Lower lobe of right lung (tissue), 2 donors: ENCODE measurements around the gene MAGI1. TPM values are rescaled to one million over a fixed set of nuclear protein-coding genes. Genes with fewer than 3 reads are reported as not detected.

Experiments
- ATAC-seq, 2 donors: fragments of 200-7000 bp; cut with Tn5 transposase; one replicate each; pipeline ENCODE4 v1.9.1; 2020 to 2022; ENCODE audit warnings: mild to moderate bottlenecking in 2 of 2, moderate library complexity in 2 of 2
- DNase-seq: peaks from one replicate; pipeline ENCODE4 v3.0.0-alpha.2; 2020
- H3K27ac ChIP-seq: fragments of 200-600 bp; one replicate; pipeline ENCODE4 v1.8.0; 2022
- H3K27me3 ChIP-seq: fragments of 200-600 bp; one replicate; pipeline ENCODE4 v1.8.0; 2022; ENCODE audit warnings: low read depth
- H3K36me3 ChIP-seq: fragments of 200-600 bp; one replicate; pipeline ENCODE4 v1.8.0; 2022; ENCODE audit warnings: mild to moderate bottlenecking
- H3K4me1 ChIP-seq: fragments of 200-600 bp; one replicate; pipeline ENCODE4 v1.8.0; 2022
- H3K4me3 ChIP-seq: fragments of 200-600 bp; one replicate; pipeline ENCODE4 v1.8.0; 2022; ENCODE audit warnings: mild to moderate bottlenecking
- H3K9me3 ChIP-seq: fragments of 200-600 bp; one replicate; pipeline ENCODE4 v1.8.0; 2022
- CTCF ChIP-seq: fragments of 200-600 bp; IDR thresholded peaks from one replicate; pipeline ENCODE4 v1.8.0; 2022; ENCODE audit warnings: antibody characterized with exemption, mild to moderate bottlenecking
- intact Hi-C: fragments of 100-400 bp; cut with DNase I; formaldehyde crosslinking; loops from one replicate; pipeline ENCODE4 v1.11.0; 2022
- total RNA-seq: library from RNA; stranded (reverse); fragmentation: NEBNext Ultra II Directional; extraction: Animal tissue kit (Norgen Biotek cat#: 25700); gene quantifications from one replicate; pipeline ENCODE4 v1.2.1, GENCODE V29; 2021
- donor health status: DM: no; HTN: yes; CAD: no; lungs with severe emphysema.

MAGI1 gene
- total RNA-seq, 1 donor from 2014 or later = 35.5 TPM

GRCh38 chr3:65497846-65498245, 540.9 kb downstream of the MAGI1 start:
- Histone ChIP-seq H3K4me3 (no peak overlapping the region), H3K27me3 (no peaks in the 10 kb centered on the region), H3K9me3 (no peaks in the 10 kb centered on the region), H3K4me1 (no peaks in the 10 kb centered on the region), H3K36me3 (no peaks in the 10 kb centered on the region), H3K27ac (no peak overlapping the region)
- DNase-seq (no peak), ATAC-seq (no peak)
- no peak for TF ChIP-seq CTCF
- intact Hi-C loops = no loop called here

GRCh38 chr3:65497236-65497635, 541.5 kb downstream of the MAGI1 start:
- no peaks in the 10 kb centered on the region for H3K4me1 ChIP-seq
- H3K27me3 ChIP-seq = no peaks in the 10 kb centered on the region
- no peaks in the 10 kb centered on the region for H3K9me3 ChIP-seq
- H3K27ac ChIP-seq = no peak overlapping the region
- ATAC-seq (no peak), DNase-seq (no peak)
- no peak overlapping the region for H3K4me3 ChIP-seq
- TF ChIP-seq CTCF = no peak
- H3K36me3 ChIP-seq = no peaks in the 10 kb centered on the region
- intact Hi-C loops = no loop called here

- intact Hi-C loops = no loop called here
- DNase-seq (no peak), ATAC-seq (no peak)
- no peak for TF ChIP-seq CTCF
- H3K4me1 ChIP-seq = no peaks in the 10 kb centered on the region
- no peaks in the 10 kb centered on the region for H3K27me3 ChIP-seq
- no peaks in the 10 kb centered on the region for H3K36me3 ChIP-seq
- H3K27ac ChIP-seq = no peak overlapping the region
- H3K9me3 ChIP-seq = no peaks in the 10 kb centered on the region
- no peak overlapping the region for H3K4me3 ChIP-seq
Observed at GRCh38 chr3:65493938-65494337, 544.8 kb downstream of the MAGI1 start.

- intact Hi-C loops = no loop called here
- Histone ChIP-seq H3K4me1 (no peaks in the 10 kb centered on the region), H3K36me3 (no peaks in the 10 kb centered on the region), H3K27me3 (no peaks in the 10 kb centered on the region), H3K4me3 (no peak overlapping the region), H3K9me3 (no peaks in the 10 kb centered on the region), H3K27ac (no peak overlapping the region)
- DNase-seq (no peak), ATAC-seq (no peak)
- no peak for TF ChIP-seq CTCF
Observed at GRCh38 chr3:65493371-65493882, 545.3 kb downstream of the MAGI1 start.

GRCh38 chr3:65492249-65492648, 546.5 kb downstream of the MAGI1 start:
- no peaks in the 10 kb centered on the region for H3K9me3 ChIP-seq
- no peak overlapping the region for H3K27ac ChIP-seq
- intact Hi-C loops = no loop called here
- no peaks in the 10 kb centered on the region for H3K36me3 ChIP-seq
- DNase-seq = no peak
- H3K4me3 ChIP-seq = no peak overlapping the region
- TF ChIP-seq CTCF = no peak
- no peaks in the 10 kb centered on the region for H3K4me1 ChIP-seq
- no peaks in the 10 kb centered on the region for H3K27me3 ChIP-seq
- ATAC-seq = no peak

- intact Hi-C loops = no loop called here
Observed at GRCh38 chr3:65490114-65490513, 548.6 kb downstream of the MAGI1 start.

More at GRCh38 chr3:65490114-65490513, 548.6 kb downstream of the MAGI1 start:
- Histone ChIP-seq H3K27ac (no peak overlapping the region), H3K9me3 (no peaks in the 10 kb centered on the region), H3K36me3 (no peaks in the 10 kb centered on the region), H3K4me1 (peaks cover 16% of the 10 kb centered on the region), H3K4me3 (no peak overlapping the region), H3K27me3 (no peaks in the 10 kb centered on the region)
- ATAC-seq (no peak), DNase-seq (no peak)
- no peak for TF ChIP-seq CTCF
